WI38 (cell line): Measurements from ENCODE around the gene UBAC2.
"Not testable (repeated sequence)": the region's sequence is repeated elsewhere in the genome, so short reads cannot be mapped to it uniquely, and the experiment has no call there.

ENCODE experiments used
- H3K4me3 ChIP-seq: 2 replicates; pipeline ENCODE4 v1.5.1; 2011; ENCODE audit warnings: low read depth, mild to moderate bottlenecking, control low read depth, low read length
- CTCF ChIP-seq: IDR thresholded peaks from 2 replicates; pipeline ENCODE4 v1.5.1; 2012; ENCODE audit warnings: low read depth, mild to moderate bottlenecking, control low read depth, low read length

The UBAC2 gene

DNA sequence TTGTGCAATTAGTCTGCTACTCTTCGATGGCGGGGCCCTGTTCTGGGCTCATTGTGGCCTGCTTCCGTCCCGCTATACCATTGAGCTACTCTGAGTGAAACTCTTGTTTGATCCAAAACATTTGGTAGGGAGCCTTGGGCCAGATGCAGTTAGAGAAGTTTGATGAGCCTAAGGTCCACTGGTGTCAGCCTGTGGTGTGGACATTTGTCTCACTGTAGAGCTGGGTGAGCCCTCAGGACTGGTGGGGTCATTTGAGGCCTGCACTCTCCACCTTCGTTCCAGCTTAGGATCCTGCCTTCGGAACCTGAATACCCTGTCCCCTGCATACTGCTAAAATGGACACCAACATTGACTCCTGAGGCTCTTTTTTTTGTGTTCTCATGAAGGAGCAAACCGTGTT is 6.9 kb downstream of the UBAC2 start:
- TF ChIP-seq CTCF: no peak
- H3K4me3 ChIP-seq: no peak overlapping the region

- no peak overlapping the region for H3K4me3 ChIP-seq
- TF ChIP-seq CTCF: no peak
Measured at GRCh38 chr13:99208185-99208584, 7.5 kb downstream of the UBAC2 start.

- no peak overlapping the region for H3K4me3 ChIP-seq
- no peak for TF ChIP-seq CTCF
Measured at GRCh38 chr13:99208845-99209527, 8.3 kb downstream of the UBAC2 start.

DNA sequence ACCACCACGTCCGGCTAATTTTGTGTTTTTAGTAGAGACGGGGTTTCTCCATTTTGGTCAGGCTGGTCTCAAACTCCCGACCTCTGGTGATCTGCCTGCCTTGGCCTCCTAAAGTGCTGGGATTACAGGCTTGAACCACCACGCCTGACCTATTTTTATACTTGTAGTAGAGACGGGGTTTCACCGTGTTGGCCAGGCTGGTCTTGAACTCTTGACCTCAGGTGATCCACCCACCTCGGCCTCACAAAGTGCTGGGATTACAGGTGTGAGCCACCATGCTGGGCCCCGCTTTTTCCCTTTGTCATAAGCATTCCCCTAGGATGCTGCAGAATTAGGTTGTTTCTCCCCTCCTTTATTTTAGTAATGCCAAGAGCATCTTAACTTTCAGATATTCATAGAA is 10.0 kb downstream of the UBAC2 start:
- not testable (repeated sequence) for H3K4me3 ChIP-seq

DNA sequence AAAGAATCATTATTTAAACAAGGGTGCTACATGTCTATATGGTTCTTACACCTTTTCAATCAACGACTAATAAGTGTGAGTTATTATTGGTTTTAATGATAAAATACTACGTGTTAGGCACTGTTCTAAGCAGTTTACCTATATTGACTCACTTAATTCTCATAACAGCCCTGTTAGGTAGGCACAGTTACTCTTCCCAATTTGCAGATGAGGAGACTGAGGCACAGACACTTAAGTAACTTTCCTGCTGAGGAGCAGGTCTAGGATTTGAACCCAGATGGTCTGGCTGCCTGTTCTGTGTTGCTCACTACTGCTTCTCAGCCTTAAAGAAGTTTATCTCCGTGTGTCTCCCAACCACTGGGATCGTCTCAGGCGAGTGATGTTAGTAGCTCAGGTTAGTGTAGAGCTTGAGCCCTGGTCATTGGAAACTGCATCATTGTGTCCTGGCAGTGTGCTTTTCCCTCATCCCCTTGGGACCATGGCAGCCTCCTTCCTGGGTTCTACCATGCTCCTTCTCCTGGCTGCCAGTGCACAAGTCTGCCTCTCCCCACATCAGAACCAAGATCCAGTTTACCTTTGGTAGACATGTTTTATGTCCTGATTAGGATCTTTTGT is 10.9 kb downstream of the UBAC2 start:
- TF ChIP-seq CTCF: no peak
- no peak overlapping the region for H3K4me3 ChIP-seq

GRCh38 chr13:99214232-99214631 is 13.6 kb downstream of the UBAC2 start:
- no peak overlapping the region for H3K4me3 ChIP-seq
- TF ChIP-seq CTCF: no peak

DNA sequence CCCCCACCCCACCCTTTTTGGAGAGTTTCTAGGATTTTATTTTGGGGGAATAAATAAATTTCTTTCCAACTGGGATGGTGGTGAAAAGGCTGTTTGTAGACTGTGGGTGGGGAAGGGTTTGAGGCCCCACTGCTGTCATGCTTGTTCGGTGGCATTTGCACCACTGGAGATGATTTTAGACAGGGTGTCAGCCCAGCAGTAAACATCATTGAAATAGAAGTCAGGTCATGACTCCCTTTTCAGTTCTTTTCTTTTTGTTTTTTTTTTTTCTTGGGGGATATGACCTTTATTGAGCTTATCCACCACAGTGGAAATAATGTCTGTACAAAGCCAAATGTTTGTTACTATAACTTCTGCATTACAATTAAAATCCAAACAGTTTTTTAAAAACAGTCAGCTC is 14.1 kb downstream of the UBAC2 start:
- no peak overlapping the region for H3K4me3 ChIP-seq
- no peak for TF ChIP-seq CTCF
